ENCODE measurements around the gene SCN4B.

SCN4B gene

GRCh38 chr11:118129471-118130172 lies 23.0 kb downstream of the SCN4B start:
- DNase-seq (ENCODE audit: low read depth), result no peak

GRCh38 chr11:118128721-118129470 lies 23.7 kb downstream of the SCN4B start:
- no peak for DNase-seq (ENCODE audit: low read depth)

GRCh38 chr11:118128310-118128709 lies 24.3 kb downstream of the SCN4B start:
- no peak for DNase-seq (ENCODE audit: low read depth)

GRCh38 chr11:118126082-118126838 lies 26.4 kb downstream of the SCN4B start:
- DNase-seq (ENCODE audit: low read depth), result no peak

- DNase-seq (ENCODE audit: low read depth), result no peak
These were observed 27.6 kb downstream of the SCN4B start for GRCh38 chr11:118124929-118125535.

DNA sequence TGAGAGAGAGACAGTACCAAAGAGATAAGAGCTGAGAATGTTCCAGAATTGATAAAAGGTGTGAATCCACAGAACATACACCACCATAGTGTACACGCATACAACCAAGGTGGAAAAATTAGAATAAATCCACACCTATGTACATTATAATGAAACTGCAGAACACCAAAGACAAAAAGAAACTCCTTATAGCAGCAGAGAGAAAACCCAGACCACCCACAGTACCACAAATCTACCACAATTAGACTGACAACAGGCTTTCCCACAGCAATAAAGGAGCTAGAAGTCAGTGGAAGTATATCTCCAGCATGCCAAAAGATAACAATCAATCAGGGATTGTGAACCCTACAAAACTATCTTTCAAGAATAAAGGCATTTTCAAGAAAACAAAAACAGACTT lies 31.8 kb downstream of the SCN4B start:
- DNase-seq (ENCODE audit: low read depth), result no peak

DNA sequence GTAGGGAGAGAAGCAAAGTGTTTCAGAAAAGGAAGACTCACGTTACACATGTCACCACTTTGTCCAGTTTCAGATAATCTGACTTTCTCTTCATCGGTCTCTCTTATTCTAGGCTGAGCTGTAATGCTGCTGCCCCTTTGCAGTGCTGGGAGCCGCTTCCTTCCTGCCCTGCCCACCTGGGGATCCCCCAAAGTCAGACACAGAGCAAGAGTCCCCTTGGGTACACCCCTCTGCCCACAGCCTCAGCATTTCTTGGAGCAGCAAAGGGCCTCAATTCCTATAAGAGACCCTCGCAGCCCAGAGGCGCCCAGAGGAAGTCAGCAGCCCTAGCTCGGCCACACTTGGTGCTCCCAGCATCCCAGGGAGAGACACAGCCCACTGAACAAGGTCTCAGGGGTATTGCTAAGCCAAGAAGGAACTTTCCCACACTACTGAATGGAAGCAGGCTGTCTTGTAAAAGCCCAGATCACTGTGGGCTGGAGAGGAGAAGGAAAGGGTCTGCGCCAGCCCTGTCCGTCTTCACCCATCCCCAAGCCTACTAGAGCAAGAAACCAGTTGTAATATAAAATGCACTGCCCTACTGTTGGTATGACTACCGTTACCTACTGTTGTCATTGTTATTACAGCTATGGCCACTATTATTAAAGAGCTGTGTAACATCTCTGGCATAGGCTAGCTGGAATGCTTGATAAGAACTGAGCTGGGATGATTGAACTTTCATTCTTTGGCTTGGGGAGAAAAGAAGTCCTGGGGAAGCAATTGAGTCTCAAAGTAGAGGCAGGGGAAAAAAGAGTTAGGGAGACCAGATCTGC lies 34.6 kb downstream of the SCN4B start:
- no peak for DNase-seq (ENCODE audit: low read depth)

DNA sequence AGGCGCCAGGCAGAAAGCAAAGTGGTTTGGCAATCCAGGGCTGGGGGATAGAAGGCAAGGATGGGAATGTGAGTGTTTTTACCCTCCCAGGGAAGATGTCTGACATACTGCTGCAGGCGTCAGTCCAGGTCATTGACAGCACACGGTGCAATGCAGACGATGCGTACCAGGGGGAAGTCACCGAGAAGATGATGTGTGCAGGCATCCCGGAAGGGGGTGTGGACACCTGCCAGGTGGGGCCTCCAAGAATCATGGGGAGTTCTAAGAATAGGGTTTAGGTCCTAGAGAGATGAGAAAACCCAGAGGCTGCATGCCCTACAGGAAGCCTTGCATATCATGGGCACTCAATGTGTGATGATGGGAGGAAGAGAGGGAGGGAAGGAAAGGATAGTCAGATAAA lies 37.6 kb downstream of the SCN4B start:
- DNase-seq (ENCODE audit: low read depth), result no peak

DNA sequence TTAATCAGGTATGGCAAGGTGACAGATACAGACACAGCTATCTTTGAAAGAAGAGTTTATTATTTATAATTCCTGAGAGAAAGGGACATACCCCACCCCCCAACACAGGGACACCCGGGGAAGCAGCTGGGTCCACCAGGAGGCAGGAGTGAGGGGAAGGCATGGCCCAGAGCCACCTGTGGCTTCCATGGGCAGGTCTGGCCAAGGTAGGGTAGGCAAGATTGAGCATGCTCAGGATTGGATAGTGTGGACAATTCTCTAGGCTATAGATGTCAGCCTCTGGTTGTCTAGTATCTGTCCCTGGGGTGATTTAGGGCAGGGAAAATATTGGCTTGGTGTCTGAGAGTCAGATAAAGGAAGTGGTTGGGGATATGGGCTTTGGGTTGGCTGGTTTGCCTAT lies 38.4 kb downstream of the SCN4B start:
- DNase-seq (ENCODE audit: low read depth), result no peak

DNA sequence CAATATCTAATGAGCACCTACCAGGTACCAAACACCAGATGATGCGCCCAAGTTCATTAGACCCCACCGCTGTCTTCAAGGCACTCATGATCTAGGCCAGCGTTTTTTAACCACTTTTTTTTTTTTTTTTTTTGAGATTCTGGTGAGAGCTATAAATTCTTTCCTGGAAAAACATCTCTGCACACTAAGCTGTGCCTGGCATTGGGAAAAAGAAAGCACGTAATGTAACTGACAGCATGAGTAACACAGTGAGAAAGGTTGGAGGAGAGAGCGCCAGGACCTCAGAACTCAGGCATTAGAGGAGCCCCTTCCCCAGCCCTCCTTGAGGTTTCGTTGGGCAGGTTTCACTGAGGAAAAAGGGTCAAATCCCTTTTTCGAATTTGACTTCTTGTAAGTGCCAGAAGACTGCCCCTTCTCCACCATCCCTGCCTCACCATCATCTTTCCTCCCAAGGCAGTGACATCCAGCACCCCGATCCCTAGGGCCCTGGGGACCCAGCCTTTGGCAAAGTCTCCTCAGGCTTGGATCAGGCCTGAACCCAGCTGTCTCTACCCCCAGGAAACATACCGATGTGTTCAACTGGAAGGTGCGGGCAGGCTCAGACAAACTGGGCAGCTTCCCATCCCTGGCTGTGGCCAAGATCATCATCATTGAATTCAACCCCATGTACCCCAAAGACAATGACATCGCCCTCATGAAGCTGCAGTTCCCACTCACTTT lies 39.8 kb downstream of the SCN4B start:
- no peak for DNase-seq (ENCODE audit: low read depth)

- DNase-seq (ENCODE audit: low read depth), result no peak
These were observed 40.9 kb downstream of the SCN4B start for GRCh38 chr11:118111744-118112035.

GRCh38 chr11:118111019-118111743 lies 41.4 kb downstream of the SCN4B start:
- no peak for DNase-seq (ENCODE audit: low read depth)

DNA sequence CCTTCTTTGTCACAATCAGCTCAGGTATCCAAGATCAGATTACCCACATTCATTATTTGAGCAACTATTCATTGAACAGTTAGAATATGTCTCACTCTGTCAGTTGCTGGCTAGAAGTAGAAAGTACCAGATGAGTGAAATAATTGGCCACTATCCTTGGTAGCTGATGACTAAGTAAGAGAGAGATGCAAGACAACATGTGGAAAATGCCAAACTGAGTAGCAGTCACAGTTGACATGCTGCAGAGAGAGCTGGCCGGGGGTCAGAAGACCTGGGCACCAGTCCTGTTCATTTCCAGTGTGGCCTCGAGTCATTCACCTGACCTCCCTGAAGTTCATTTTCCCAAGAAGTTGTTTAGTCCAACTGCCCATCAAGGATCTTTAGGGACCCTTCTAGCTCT lies 43.4 kb downstream of the SCN4B start:
- DNase-seq (ENCODE audit: low read depth), result no peak

DNA sequence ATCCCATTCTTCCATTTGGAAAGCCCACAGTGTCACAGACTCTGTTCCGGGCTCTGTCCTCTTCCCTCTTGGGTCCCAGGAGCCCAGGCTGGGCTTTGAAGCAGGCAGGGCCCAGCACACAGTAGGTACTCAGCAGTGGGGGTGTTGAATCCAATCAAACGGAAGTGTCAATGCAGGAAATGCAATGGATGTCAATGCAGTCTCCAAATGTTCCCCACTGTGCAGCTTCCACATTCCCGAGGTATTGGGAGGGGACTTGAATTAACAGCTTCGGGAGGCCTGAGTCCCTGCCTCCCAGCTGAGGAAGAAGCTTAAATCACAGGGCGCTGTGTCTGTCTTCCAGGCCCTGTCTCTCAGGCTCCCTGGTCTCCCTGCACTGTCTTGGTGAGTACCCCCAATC lies 44.1 kb downstream of the SCN4B start:
- no peak for DNase-seq (ENCODE audit: low read depth)

DNA sequence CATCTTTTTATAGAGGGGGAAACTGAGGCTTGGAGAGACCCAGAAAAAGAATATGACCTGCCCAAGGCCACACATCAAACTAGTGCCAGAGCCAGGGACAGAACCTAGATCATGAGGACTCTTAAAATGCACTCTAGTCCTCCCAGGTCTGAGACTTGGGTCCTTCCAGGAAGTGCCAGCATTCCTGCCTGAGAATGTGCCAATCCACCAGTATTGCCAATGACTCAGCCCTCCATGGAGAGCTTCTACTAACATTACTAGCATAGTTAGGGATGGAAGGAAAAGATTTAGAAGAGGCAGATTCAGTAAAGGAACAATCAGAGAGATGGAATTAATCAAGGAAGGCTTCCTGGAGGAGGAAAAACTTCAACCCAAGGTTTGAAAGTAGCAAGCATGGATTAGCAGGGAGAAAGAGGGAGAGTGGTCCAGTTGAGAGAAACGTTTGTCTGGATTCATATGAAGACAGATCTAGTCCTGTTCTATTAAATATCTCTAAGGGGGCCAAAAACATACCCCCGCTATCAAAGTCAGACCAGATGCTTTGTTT lies 45.8 kb downstream of the SCN4B start:
- DNase-seq (ENCODE audit: low read depth), result no peak

- DNase-seq (ENCODE audit: low read depth), result no peak
These were observed 46.8 kb downstream of the SCN4B start for GRCh38 chr11:118105657-118106305.

DNA sequence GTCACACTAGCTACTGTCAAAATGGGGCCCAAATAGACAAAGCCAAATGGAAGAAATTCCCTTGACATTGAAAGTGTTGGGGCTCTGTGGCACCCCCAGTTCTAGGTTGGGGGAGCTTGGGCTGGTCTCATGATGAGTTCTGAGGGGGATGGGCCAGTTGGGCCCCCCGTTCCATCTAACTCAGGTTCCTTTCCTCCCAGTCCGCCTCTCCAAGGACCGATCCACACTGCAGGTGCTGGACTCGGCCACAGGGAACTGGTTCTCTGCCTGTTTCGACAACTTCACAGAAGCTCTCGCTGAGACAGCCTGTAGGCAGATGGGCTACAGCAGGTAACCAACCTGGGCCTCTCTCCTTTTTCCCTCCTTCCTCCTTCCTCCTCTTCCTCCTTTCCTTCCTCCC lies 48.1 kb downstream of the SCN4B start:
- no peak for DNase-seq (ENCODE audit: low read depth)

DNA sequence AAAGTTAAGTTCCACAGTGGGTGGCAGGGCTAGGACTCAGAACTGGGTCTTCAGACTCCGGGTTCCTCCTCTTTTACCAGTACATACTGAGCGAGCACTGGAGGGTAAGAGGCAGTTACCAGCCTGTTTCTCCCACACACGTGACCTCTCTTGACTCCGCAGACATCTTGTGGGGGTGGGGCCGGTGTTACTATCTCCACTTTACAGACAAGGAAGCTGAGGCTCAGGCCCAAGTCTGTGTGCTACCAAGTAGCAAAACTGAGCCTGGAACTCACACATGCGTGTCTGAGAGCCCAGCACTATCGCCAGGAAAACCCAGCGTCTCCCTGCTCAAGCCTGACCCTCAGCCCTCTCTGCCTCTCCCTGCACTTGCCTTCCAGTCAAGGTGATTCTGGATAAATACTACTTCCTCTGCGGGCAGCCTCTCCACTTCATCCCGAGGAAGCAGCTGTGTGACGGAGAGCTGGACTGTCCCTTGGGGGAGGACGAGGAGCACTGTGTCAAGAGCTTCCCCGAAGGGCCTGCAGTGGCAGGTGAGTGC lies 49.8 kb downstream of the SCN4B start:
- no peak for DNase-seq (ENCODE audit: low read depth)

DNA sequence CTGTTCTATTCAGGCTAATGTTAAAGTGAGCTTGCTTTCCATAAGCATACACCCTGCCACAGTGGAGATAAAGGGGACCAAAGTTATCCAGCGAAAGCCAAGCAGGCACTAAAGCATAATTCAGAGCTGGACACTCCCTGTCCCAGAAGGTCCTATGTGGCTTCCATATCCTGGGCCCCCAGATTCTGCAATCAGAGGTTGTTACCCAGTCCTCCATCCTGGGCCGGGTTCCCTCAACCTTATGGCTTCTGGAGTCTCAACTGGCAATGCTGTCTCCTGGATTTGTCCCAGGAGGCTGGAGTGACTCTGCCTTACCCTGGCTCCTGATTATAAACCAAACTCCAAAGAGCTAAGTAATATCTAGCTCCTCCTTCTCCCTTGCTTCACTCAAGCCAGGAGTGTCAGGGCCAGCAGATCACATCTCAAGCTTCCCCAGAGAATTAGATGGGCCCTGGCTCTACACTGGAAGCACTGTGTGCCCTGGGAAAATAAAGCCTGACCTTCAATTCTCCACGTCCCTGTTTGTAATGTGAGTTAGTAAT lies 51.9 kb downstream of the SCN4B start:
- no peak for DNase-seq (ENCODE audit: low read depth)

Data from T follicular helper cell (primary cell).